Forelimb muscle (tissue), 1 donor: ENCODE measurements around the gene GBP5. TPM values are rescaled to one million over a fixed set of nuclear protein-coding genes. Genes with fewer than 3 reads are reported as not detected.

Experiments used
- polyA plus RNA-seq: library from polyadenylated mRNA; unstranded; fragments of 120-200 nt; gene quantifications from one replicate; pipeline ENCODE4 v1.2.1, GENCODE V29; 2013; ENCODE audit not compliant: insufficient read length

The GBP5 gene
- polyA plus RNA-seq, 1 donor, result 0.85 TPM

Other genes with a start within 250 kb of the GBP5 start
- 2.5 TPM for gene GBP3, start 250.0 kb downstream of the GBP5 start, polyA plus RNA-seq
- 4.1 TPM for gene GBP1, start 207.7 kb downstream of the GBP5 start, polyA plus RNA-seq
- 0.63 TPM for gene GBP2, start 146.7 kb downstream of the GBP5 start, polyA plus RNA-seq
- not detected for gene GBP7, start 96.9 kb downstream of the GBP5 start, polyA plus RNA-seq
- gene GBP4, start 73.9 kb downstream of the GBP5 start, polyA plus RNA-seq, result 4.9 TPM
- not detected for gene GBP6, start 91.2 kb upstream of the GBP5 start, polyA plus RNA-seq